SK-N-SH treated with all-trans-retinoic acid at 6 μM for 48 hours (cell line): ENCODE data around the gene ZCCHC14.

Experiments
- TCF4 ChIP-seq: fragments of 250-450 bp; sonication (Bioruptor Pico); IDR thresholded peaks from 2 replicates; pipeline ENCODE4 v1.8.0; 2021; ENCODE audit warnings: mild to moderate bottlenecking, moderate library complexity, borderline replicate concordance
- ZFP3 ChIP-seq: fragments of 250-450 bp; sonication (Bioruptor Pico); IDR thresholded peaks from 2 replicates; pipeline ENCODE4 v1.5.0; 2020; ENCODE audit warnings: mild to moderate bottlenecking, moderate library complexity
- ZNF565 ChIP-seq: fragments of 450-650 bp; formaldehyde crosslinking; conservative IDR thresholded peaks from 2 replicates; pipeline ENCODE4 v1.5.0; 2020; ENCODE audit warnings: low read depth, mild to moderate bottlenecking, moderate library complexity
- ZNF8 ChIP-seq: fragments of 450-650 bp; formaldehyde crosslinking; IDR thresholded peaks from 2 replicates; pipeline ENCODE4 v1.5.0; 2020; ENCODE audit warnings: mild to moderate bottlenecking, moderate library complexity
- TF ChIP-seq, protein P1 (sequence below): fragments of 250-450 bp; sonication (Bioruptor Pico); IDR thresholded peaks from 2 replicates; pipeline ENCODE4 v1.8.0; 2020; ENCODE audit warnings: mild to moderate bottlenecking, moderate library complexity, borderline replicate concordance
- TF ChIP-seq, protein P2 (sequence below): fragments of 250-450 bp; sonication (Bioruptor Pico); IDR thresholded peaks from 2 replicates; pipeline ENCODE4 v1.5.1; 2020; ENCODE audit warnings: low read depth, mild to moderate bottlenecking, moderate library complexity

DNA sequence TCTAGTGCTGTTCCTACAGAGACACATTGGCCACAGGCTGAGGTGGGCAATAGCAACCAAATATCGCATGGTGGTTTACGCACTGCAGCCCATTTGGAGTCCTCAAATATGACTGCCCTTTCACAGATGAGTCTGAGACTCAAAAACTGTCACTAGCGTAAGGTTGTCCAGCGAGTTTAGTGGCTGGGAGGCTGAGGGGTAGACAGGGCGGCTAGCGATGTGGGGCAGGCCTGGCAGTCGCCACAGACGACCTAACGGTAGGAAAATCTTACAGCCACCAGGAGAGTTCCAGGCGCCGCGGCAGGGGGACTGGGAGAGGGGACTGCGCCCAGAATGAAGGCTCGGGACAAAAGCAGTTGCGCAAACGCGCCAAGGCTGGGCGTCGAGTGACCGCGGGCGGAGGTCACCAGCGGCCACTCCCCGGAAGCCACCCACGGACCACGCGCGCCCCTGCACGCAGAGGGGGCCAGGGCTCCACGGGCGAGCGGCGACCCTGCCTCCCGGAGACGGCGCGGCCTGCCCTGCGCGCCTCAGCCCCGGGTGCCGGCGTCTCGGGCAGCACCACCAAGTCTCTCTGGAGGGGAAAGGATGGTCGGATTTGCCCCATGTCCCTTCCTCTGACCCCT lies 101.4 kb downstream of the ZCCHC14 start:
- TF ChIP-seq, protein P1, sequence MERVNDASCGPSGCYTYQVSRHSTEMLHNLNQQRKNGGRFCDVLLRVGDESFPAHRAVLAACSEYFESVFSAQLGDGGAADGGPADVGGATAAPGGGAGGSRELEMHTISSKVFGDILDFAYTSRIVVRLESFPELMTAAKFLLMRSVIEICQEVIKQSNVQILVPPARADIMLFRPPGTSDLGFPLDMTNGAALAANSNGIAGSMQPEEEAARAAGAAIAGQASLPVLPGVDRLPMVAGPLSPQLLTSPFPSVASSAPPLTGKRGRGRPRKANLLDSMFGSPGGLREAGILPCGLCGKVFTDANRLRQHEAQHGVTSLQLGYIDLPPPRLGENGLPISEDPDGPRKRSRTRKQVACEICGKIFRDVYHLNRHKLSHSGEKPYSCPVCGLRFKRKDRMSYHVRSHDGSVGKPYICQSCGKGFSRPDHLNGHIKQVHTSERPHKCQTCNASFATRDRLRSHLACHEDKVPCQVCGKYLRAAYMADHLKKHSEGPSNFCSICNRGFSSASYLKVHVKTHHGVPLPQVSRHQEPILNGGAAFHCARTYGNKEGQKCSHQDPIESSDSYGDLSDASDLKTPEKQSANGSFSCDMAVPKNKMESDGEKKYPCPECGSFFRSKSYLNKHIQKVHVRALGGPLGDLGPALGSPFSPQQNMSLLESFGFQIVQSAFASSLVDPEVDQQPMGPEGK, result no peak
- TF ChIP-seq ZNF565 (CRISPR knock-in tag), result no peak
- no peak for TF ChIP-seq ZFP3
- TF ChIP-seq ZNF8 (CRISPR knock-in tag), result no peak
- TF ChIP-seq, protein P2, sequence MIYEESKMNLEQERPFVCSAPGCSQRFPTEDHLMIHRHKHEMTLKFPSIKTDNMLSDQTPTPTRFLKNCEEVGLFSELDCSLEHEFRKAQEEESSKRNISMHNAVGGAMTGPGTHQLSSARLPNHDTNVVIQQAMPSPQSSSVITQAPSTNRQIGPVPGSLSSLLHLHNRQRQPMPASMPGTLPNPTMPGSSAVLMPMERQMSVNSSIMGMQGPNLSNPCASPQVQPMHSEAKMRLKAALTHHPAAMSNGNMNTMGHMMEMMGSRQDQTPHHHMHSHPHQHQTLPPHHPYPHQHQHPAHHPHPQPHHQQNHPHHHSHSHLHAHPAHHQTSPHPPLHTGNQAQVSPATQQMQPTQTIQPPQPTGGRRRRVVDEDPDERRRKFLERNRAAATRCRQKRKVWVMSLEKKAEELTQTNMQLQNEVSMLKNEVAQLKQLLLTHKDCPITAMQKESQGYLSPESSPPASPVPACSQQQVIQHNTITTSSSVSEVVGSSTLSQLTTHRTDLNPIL (CRISPR knock-in tag), result no peak
- TF ChIP-seq TCF4 (CRISPR knock-in tag), result no peak
